Upper lobe of left lung (tissue), 6 donors: ENCODE data around the gene SMLR1. TPM values are rescaled to one million over a fixed set of nuclear protein-coding genes. Genes with fewer than 3 reads are reported as not detected.

ENCODE experiments used
- ATAC-seq, 2 donors: fragments of 200-7000 bp; cut with Tn5 transposase; one replicate each; pipeline ENCODE4 v1.9.1; 2022; ENCODE audit warnings: mild to moderate bottlenecking in 2 of 2, moderate library complexity in 2 of 2; ENCODE audit not compliant: low FRiP score in 2 of 2
- DNase-seq, 2 donors: peaks; one replicate each; pipeline ENCODE4 v3.0.0-alpha.2; 2019 to 2020
- H3K27ac ChIP-seq, 4 donors: fragments of 200-600 bp; sonication (generic); one replicate each; pipeline ENCODE4 v1.5.1; 2016 to 2019
- H3K27me3 ChIP-seq, 4 donors: fragments of 200-600 bp; sonication (generic); one replicate each; pipeline ENCODE4 v1.5.1; 2017 to 2019
- H3K36me3 ChIP-seq, 4 donors: fragments of 200-600 bp; sonication (generic); one replicate each; pipeline ENCODE4 v1.5.1; 2016 to 2019
- H3K4me1 ChIP-seq, 4 donors: fragments of 200-600 bp; sonication (generic); one replicate each; pipeline ENCODE4 v1.5.1; 2018 to 2019
- H3K4me3 ChIP-seq, 4 donors: fragments of 200-600 bp; sonication (generic); one replicate each; pipeline ENCODE4 v1.5.1; 2017 to 2019; ENCODE audit warnings: mild to moderate bottlenecking in 2 of 4, moderate library complexity in 1 of 4
- H3K9me3 ChIP-seq, 4 donors: fragments of 200-600 bp; sonication (generic); one replicate each; pipeline ENCODE4 v1.5.1; 2018 to 2019
- EP300 ChIP-seq, 4 donors: sonication (generic); formaldehyde crosslinking; IDR thresholded peaks; one replicate each; pipeline ENCODE4 v1.5.1; 2017; ENCODE audit warnings: antibody characterized with exemption in 4 of 4, control low read depth in 2 of 4
- POLR2A ChIP-seq, 4 donors: fragments of 450-650 bp; IDR thresholded peaks; one replicate each; pipeline ENCODE4 v1.5.1; 2016 to 2017; ENCODE audit warnings: antibody characterized with exemption in 4 of 4, mild to moderate bottlenecking in 2 of 4
- POLR2AphosphoS5 ChIP-seq, 2 donors: sonication (generic); formaldehyde crosslinking; IDR thresholded peaks; one replicate each; pipeline ENCODE4 v1.5.1; 2017; ENCODE audit warnings: antibody characterized with exemption in 2 of 2
- WGBS, 2 donors: methylation state at CpG; one replicate each; pipeline ENCODE4 v1.1.5; 2017 to 2018; 5-methylcytosine and 5-hydroxymethylcytosine counted together
- total RNA-seq, 6 donors: library from RNA; depleted of rRNA in 4 of 6; stranded (reverse); fragments of >200 nt in 4 of 6; gene quantifications; one replicate each; pipeline versions ENCODE4 v1.1.0 to v1.2.1, GENCODE V29; 2016 to 2021
- TF ChIP-seq, protein P1 (sequence below), 6 experiments: fragments of 450-650 bp in 4 of 6; fragments of 200-600 bp in 2 of 6; sonication (generic) in 2 of 6; IDR thresholded peaks; one replicate each; pipeline ENCODE4 v1.5.1; 2016 to 2019; ENCODE audit warnings: antibody characterized with exemption in 6 of 6
- donor health status: DM: no; HTN: no; CAD: no; lungs with moderate emphysema.
- donor health status: DM: no; HTN: yes; CAD: no; lungs with severe emphysema.

Gene SMLR1
- total RNA-seq, 6 donors from 2014 or later, result 0.33 TPM; not detected in 5

GRCh38 chr6:130837067-130837466 is 9.9 kb downstream of the SMLR1 start:
- Histone ChIP-seq H3K36me3 (peaks cover 0 to 3% (median 0%) of the 10 kb centered on the region in 4 donors), H3K4me1 (no peaks in the 10 kb centered on the region), H3K4me3 (no peak overlapping the region), H3K27me3 (no peaks in the 10 kb centered on the region), H3K9me3 (no peaks in the 10 kb centered on the region), H3K27ac (no peak overlapping the region)
- DNase-seq, result no peak
- ATAC-seq, result no peak
- TF ChIP-seq POLR2A (IDR thresholded peaks at IDR 0.05) (no peak), POLR2AphosphoS5 (IDR thresholded peaks at IDR 0.05) (no peak), EP300 (IDR thresholded peaks at IDR 0.05) (no peak)
- TF ChIP-seq, protein P1, sequence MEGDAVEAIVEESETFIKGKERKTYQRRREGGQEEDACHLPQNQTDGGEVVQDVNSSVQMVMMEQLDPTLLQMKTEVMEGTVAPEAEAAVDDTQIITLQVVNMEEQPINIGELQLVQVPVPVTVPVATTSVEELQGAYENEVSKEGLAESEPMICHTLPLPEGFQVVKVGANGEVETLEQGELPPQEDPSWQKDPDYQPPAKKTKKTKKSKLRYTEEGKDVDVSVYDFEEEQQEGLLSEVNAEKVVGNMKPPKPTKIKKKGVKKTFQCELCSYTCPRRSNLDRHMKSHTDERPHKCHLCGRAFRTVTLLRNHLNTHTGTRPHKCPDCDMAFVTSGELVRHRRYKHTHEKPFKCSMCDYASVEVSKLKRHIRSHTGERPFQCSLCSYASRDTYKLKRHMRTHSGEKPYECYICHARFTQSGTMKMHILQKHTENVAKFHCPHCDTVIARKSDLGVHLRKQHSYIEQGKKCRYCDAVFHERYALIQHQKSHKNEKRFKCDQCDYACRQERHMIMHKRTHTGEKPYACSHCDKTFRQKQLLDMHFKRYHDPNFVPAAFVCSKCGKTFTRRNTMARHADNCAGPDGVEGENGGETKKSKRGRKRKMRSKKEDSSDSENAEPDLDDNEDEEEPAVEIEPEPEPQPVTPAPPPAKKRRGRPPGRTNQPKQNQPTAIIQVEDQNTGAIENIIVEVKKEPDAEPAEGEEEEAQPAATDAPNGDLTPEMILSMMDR (IDR thresholded peaks at IDR 0.05), result no peak

DNA sequence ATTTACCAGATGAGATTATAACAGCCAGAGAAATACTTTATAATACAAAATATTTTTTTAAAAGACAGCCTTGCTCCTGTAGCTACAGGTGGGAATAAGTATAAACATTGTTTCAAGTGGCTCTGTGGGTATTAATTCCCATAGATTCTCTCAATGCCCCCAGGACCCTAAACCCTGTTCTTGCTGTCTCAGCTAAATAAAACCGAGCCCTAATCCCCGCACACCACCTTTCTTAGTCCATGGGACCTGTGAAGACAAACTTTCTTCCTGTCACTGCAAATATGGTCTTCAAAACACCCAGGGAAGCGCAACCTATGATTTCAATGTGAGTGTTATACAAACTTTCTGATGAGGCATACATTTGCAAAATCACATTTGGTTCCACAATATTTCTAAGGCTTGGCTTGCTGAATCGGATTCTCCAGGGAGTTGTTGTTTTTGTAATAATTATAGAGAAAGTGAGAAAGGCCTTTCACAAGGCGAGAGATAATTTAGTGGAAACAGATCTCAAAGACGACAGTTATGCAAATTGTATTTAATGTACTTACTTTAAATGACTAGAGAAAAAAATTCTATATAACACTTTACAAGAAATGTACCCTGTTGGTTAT is 11.1 kb downstream of the SMLR1 start:
- Histone ChIP-seq H3K9me3 (no peaks in the 10 kb centered on the region), H3K36me3 (peaks cover 0 to 3% (median 0%) of the 10 kb centered on the region in 4 donors), H3K27ac (no peak overlapping the region), H3K4me1 (no peaks in the 10 kb centered on the region), H3K27me3 (no peaks in the 10 kb centered on the region), H3K4me3 (no peak overlapping the region)
- DNase-seq (no peak), ATAC-seq (no peak)
- TF ChIP-seq, protein P1 (IDR thresholded peaks at IDR 0.05), result no peak
- TF ChIP-seq POLR2A (IDR thresholded peaks at IDR 0.05) (no peak), POLR2AphosphoS5 (IDR thresholded peaks at IDR 0.05) (no peak), EP300 (IDR thresholded peaks at IDR 0.05) (no peak)
- WGBS, 2 donors, result 95 to 96% methylated on average over 6 of the region's 6 CpGs

DNA sequence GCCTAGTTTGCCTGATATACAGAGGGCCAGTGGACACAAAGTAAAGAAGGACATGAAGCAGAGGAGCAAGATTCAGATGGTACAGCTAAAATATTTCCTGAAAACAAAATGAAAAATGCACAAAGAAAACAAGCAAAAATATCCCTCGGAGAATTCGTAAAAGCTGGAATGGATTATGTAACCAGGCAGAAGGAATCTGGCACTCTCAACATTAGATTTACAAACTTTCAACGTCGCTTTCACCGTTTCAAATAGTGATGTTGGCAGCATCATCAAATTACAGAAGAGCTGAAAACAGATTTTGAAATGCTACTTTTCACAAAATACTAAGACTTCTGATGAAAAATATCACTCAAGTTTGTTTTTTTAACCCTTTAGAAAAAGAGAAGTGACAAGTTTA is 11.7 kb downstream of the SMLR1 start:
- no peaks in the 10 kb centered on the region for H3K27me3 ChIP-seq
- TF ChIP-seq POLR2AphosphoS5 (IDR thresholded peaks at IDR 0.05) (no peak), EP300 (IDR thresholded peaks at IDR 0.05) (no peak), POLR2A (IDR thresholded peaks at IDR 0.05) (no peak)
- TF ChIP-seq, protein P1 (IDR thresholded peaks at IDR 0.05), result no peak
- no peaks in the 10 kb centered on the region for H3K4me1 ChIP-seq
- 73 to 74% methylated on average over 5 of the region's 5 CpGs for WGBS, 2 donors
- DNase-seq (no peak), ATAC-seq (no peak)
- H3K9me3 ChIP-seq, result no peaks in the 10 kb centered on the region
- H3K36me3 ChIP-seq, result peaks cover 0 to 3% (median 0%) of the 10 kb centered on the region in 4 donors
- H3K27ac ChIP-seq, result no peak overlapping the region
- H3K4me3 ChIP-seq, result no peak overlapping the region

GRCh38 chr6:130839379-130839778 is 12.2 kb downstream of the SMLR1 start:
- no peaks in the 10 kb centered on the region for H3K4me1 ChIP-seq
- peaks cover 0 to 3% (median 0%) of the 10 kb centered on the region in 4 donors for H3K36me3 ChIP-seq
- H3K9me3 ChIP-seq, result no peaks in the 10 kb centered on the region
- ATAC-seq (no peak), DNase-seq (no peak)
- TF ChIP-seq POLR2AphosphoS5 (IDR thresholded peaks at IDR 0.05) (no peak), EP300 (IDR thresholded peaks at IDR 0.05) (no peak), POLR2A (IDR thresholded peaks at IDR 0.05) (no peak)
- TF ChIP-seq, protein P1 (IDR thresholded peaks at IDR 0.05), result no peak
- no peaks in the 10 kb centered on the region for H3K27me3 ChIP-seq
- no peak overlapping the region for H3K4me3 ChIP-seq
- WGBS, 2 donors, result 85 to 92% methylated on average over 2 of the region's 2 CpGs
- no peak overlapping the region for H3K27ac ChIP-seq

GRCh38 chr6:130840050-130840449 is 12.8 kb downstream of the SMLR1 start:
- DNase-seq (no peak), ATAC-seq (no peak)
- Histone ChIP-seq H3K4me1 (no peaks in the 10 kb centered on the region), H3K9me3 (no peaks in the 10 kb centered on the region), H3K4me3 (no peak overlapping the region), H3K27me3 (no peaks in the 10 kb centered on the region), H3K36me3 (peaks cover 0 to 3% (median 0%) of the 10 kb centered on the region in 4 donors), H3K27ac (no peak overlapping the region)
- WGBS, 2 donors, result 93 to 94% methylated on average over 2 of the region's 2 CpGs
- no peak for TF ChIP-seq POLR2A (IDR thresholded peaks at IDR 0.05)
- no peak for TF ChIP-seq EP300 (IDR thresholded peaks at IDR 0.05)
- TF ChIP-seq POLR2AphosphoS5 (IDR thresholded peaks at IDR 0.05), result no peak
- TF ChIP-seq, protein P1 (IDR thresholded peaks at IDR 0.05), result no peak
